DOHH2 (cell line): ENCODE data around the gene TAF1.
"Not testable (repeated sequence)": the region's sequence is repeated elsewhere in the genome, so short reads cannot be mapped to it uniquely, and the experiment has no call there.

Experiments
- H3F3A ChIP-seq: fragments of 200-600 bp; sonication (generic), shearing (Covaris generic); 2 replicates; pipeline ENCODE4 v1.6.0; 2016; ENCODE audit warnings: antibody characterized with exemption, mild to moderate bottlenecking; ENCODE audit not compliant: control insufficient read depth, insufficient read depth
- H3K27ac ChIP-seq: fragments of 200-600 bp; sonication (generic); 2 replicates; pipeline ENCODE4 v1.5.1; 2014; ENCODE audit warnings: low read depth, mild to moderate bottlenecking, low read length, moderate library complexity
- H3K27me3 ChIP-seq: fragments of 200-600 bp; sonication (generic); 2 replicates; pipeline ENCODE4 v1.6.1; 2014; ENCODE audit warnings: mild to moderate bottlenecking, low read length, mixed read lengths; ENCODE audit not compliant: control insufficient read depth
- H3K36me3 ChIP-seq: fragments of 200-600 bp; sonication (generic); 2 replicates; pipeline ENCODE4 v1.6.1; 2014; ENCODE audit warnings: mild to moderate bottlenecking, low read length, moderate library complexity, mixed read lengths; ENCODE audit not compliant: control insufficient read depth
- H3K4me1 ChIP-seq: fragments of 200-600 bp; sonication (generic); 2 replicates; pipeline ENCODE4 v1.6.1; 2014; ENCODE audit warnings: mild to moderate bottlenecking, low read length, mixed read lengths; ENCODE audit not compliant: control insufficient read depth
- H3K4me2 ChIP-seq: fragments of 200-600 bp; sonication (generic); 2 replicates; pipeline ENCODE4 v1.6.0; 2014; ENCODE audit warnings: mild to moderate bottlenecking, low read length, moderate library complexity
- H3K4me3 ChIP-seq: fragments of 200-600 bp; sonication (generic); 2 replicates; pipeline ENCODE4 v1.5.1; 2014; ENCODE audit warnings: mild to moderate bottlenecking, low read length, mixed read lengths
- H3K79me2 ChIP-seq: fragments of 200-600 bp; sonication (generic); 2 replicates; pipeline ENCODE4 v1.6.1; 2014; ENCODE audit warnings: mild to moderate bottlenecking, low read length, mixed read lengths; ENCODE audit not compliant: control insufficient read depth
- H3K9me2 ChIP-seq: fragments of 200-600 bp; sonication (generic); replicated peaks from 2 replicates; pipeline ENCODE4 v1.6.1; 2014; ENCODE audit warnings: mild to moderate bottlenecking, low read length, mixed read lengths; ENCODE audit not compliant: control insufficient read depth
- H3K9me3 ChIP-seq: fragments of 200-600 bp; sonication (generic); 2 replicates; pipeline ENCODE4 v1.6.1; 2014; ENCODE audit warnings: antibody characterized with exemption, low read length, mixed read lengths; ENCODE audit not compliant: control insufficient read depth, insufficient read depth
- H4K20me1 ChIP-seq: fragments of 200-600 bp; sonication (generic); 2 replicates; pipeline ENCODE4 v1.6.0; 2014; ENCODE audit warnings: low read depth, mild to moderate bottlenecking, antibody characterized with exemption, low read length, moderate library complexity; ENCODE audit not compliant: control insufficient read depth, insufficient read depth
- EZH2phosphoT487 ChIP-seq: fragments of 200-600 bp; sonication (generic); IDR thresholded peaks from 2 replicates; pipeline ENCODE4 v1.6.1; 2017; ENCODE audit warnings: borderline replicate concordance, mild to moderate bottlenecking, antibody characterized with exemption, low read length, moderate library complexity, mixed read lengths
- TF ChIP-seq, protein P1 (sequence below): fragments of 200-600 bp; sonication (generic); IDR thresholded peaks from one replicate; pipeline ENCODE4 v1.5.1; 2014; ENCODE audit warnings: antibody characterized with exemption, mild to moderate bottlenecking, low read depth, low read length; ENCODE audit not compliant: poor library complexity, severe bottlenecking

TAF1 gene

DNA sequence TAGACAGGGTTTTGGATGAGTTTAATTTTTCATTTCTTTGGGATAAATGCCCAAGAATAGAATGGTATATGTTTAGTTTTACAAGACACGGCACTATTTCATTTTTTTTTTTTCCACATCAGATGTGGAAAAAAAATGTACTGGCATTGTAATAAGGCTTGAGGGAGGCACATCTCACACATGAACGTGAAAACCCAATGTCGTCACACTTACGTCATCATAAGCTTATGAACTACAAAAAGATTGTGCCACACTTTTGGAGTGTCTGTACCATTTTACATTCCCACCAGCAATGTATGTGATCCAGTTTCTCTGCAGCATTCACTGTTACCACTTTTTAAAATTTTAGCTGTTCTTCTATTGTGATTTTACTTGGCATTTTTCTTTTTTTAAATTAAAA is 74.2 kb downstream of the TAF1 start:
- no peaks in the 10 kb centered on the region for H3K9me3 ChIP-seq
- H3K27ac ChIP-seq = no peak overlapping the region
- no peaks in the 10 kb centered on the region for H3K9me2 ChIP-seq
- no peaks in the 10 kb centered on the region for H3F3A ChIP-seq
- H3K79me2 ChIP-seq = no peaks in the 10 kb centered on the region
- H4K20me1 ChIP-seq = no peaks in the 10 kb centered on the region
- H3K4me3 ChIP-seq = no peak overlapping the region
- peaks cover 15% of the 10 kb centered on the region for H3K4me1 ChIP-seq
- H3K4me2 ChIP-seq = no peak overlapping the region
- no peak for TF ChIP-seq EZH2phosphoT487
- TF ChIP-seq, protein P1, sequence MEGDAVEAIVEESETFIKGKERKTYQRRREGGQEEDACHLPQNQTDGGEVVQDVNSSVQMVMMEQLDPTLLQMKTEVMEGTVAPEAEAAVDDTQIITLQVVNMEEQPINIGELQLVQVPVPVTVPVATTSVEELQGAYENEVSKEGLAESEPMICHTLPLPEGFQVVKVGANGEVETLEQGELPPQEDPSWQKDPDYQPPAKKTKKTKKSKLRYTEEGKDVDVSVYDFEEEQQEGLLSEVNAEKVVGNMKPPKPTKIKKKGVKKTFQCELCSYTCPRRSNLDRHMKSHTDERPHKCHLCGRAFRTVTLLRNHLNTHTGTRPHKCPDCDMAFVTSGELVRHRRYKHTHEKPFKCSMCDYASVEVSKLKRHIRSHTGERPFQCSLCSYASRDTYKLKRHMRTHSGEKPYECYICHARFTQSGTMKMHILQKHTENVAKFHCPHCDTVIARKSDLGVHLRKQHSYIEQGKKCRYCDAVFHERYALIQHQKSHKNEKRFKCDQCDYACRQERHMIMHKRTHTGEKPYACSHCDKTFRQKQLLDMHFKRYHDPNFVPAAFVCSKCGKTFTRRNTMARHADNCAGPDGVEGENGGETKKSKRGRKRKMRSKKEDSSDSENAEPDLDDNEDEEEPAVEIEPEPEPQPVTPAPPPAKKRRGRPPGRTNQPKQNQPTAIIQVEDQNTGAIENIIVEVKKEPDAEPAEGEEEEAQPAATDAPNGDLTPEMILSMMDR = no peak
- no peaks in the 10 kb centered on the region for H3K27me3 ChIP-seq
- 0 out of 2 replicates have a peak, but pooled peaks cover 3% of the 10 kb centered on the region for H3K36me3 ChIP-seq

DNA sequence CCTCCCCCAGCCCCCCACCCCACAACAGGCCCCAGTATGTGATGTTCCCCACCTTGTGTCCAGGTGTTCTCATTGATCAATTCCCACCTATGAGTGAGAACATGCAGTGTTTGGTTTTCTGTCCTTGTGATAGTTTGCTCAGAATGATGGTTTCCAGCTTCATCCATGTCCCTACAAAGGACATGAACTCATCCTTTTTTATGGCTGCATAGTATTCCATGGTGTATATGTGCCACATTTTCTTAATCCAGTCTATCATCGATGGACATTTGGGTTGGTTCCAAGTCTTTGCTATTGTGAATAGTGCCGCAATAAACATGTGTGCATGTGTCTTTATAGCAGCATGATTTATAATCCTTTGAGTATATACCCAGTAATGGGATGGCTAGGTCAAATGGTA is 75.7 kb downstream of the TAF1 start:
- not testable (repeated sequence) for H3K9me3 ChIP-seq, H3K4me2 ChIP-seq, H3K27me3 ChIP-seq, H3K4me3 ChIP-seq, H4K20me1 ChIP-seq, H3K79me2 ChIP-seq, H3F3A ChIP-seq, H3K9me2 ChIP-seq, H3K27ac ChIP-seq, H3K36me3 ChIP-seq
- H3K4me1 ChIP-seq = peaks cover 15% of the 10 kb centered on the region

DNA sequence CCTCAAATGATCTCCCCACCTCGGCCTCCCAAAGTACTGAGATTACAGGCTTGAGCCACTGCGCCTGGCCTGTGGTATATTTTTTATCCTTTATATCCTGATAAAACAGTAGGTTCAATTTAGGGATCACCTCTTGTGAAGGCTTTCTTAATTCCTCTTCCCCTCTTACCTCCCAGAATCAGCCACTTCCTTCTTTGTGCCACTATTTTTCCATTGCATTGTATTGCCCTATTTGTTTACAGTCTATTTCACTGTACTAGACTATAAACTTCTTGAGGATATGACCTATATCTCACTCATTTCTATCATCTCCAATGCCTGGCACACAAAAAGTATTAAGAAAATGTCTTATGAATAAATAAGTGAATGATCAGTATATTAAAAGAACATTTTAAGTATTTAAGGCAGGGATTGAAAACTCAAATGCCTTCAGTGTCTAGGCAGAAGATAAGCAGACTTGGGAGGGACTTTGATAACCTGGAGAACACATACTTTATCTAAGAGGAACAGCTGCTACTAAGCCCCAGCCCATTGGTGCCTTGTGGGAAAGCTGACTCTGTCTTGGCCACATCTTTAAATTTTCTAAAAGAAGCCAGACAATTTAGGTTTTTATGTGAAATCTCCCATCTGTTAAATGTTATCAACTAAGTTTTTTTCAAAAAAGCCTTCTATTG is 84.4 kb downstream of the TAF1 start:
- H4K20me1 ChIP-seq = no peaks in the 10 kb centered on the region
- H3K79me2 ChIP-seq = no peaks in the 10 kb centered on the region
- H3K27me3 ChIP-seq = no peaks in the 10 kb centered on the region
- no peak overlapping the region for H3K4me2 ChIP-seq
- H3K4me1 ChIP-seq = no peaks in the 10 kb centered on the region
- TF ChIP-seq, protein P1 = no peak
- TF ChIP-seq EZH2phosphoT487 = no peak
- H3K4me3 ChIP-seq = no peak overlapping the region
- no peaks in the 10 kb centered on the region for H3K9me2 ChIP-seq
- H3K27ac ChIP-seq = no peak overlapping the region
- no peaks in the 10 kb centered on the region for H3K9me3 ChIP-seq
- peaks cover 16% of the 10 kb centered on the region; the same call in 1 of the 2 replicates for H3K36me3 ChIP-seq
- no peaks in the 10 kb centered on the region for H3F3A ChIP-seq

DNA sequence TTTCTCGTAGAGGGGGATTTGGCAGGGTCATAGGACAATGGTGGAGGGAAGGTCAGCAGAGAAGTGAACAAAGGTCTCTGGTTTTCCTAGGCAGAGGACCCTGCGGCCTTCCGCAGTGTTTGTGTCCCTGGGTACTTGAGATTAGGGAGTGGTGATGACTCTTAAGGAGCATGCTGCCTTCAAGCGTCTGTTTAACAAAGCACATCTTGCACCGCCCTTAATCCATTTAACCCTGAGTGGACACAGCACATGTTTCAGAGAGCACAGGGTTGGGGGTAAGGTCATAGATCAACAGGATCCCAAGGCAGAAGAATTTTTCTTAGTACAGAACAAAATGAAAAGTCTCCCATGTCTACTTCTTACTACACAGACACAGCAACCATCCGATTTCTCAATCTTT is 85.4 kb downstream of the TAF1 start:
- peaks cover 22% of the 10 kb centered on the region for H3K36me3 ChIP-seq
- not testable (repeated sequence) for H3K27me3 ChIP-seq

More for the DNA sequence above, 85.4 kb downstream of the TAF1 start:
- H4K20me1 ChIP-seq, H3F3A ChIP-seq, H3K9me2 ChIP-seq, H3K27ac ChIP-seq, H3K4me1 ChIP-seq, H3K4me3 ChIP-seq, H3K79me2 ChIP-seq, H3K4me2 ChIP-seq, H3K9me3 ChIP-seq: not testable (repeated sequence)
